Activated T-helper 17 cell treated with anti-CD3 and anti-CD28 coated beads, Interleukin-2, amount 50 U/mL, for 72 hours (primary cell): ENCODE measurements around the gene AKR7A3. TPM values are rescaled to one million over a fixed set of nuclear protein-coding genes. Genes with fewer than 3 reads are reported as not detected.
"Not testable (repeated sequence)": the region's sequence is repeated elsewhere in the genome, so short reads cannot be mapped to it uniquely, and the experiment has no call there.

Experiments used
- ATAC-seq: fragments of 150-1000 bp; cut with Tn5 transposase; replicated peaks from 2 replicates; pipeline ENCODE4 v1.10.0; 2021; ENCODE audit warnings: mild to moderate bottlenecking, moderate library complexity
- H3K27ac Mint-ChIP-seq: one replicate; pipeline ENCODE4 v1.8.0; 2022; ENCODE audit warnings: mixed read lengths
- H3K27me3 Mint-ChIP-seq: one replicate; pipeline ENCODE4 v1.8.0; 2022; ENCODE audit warnings: mixed read lengths
- H3K36me3 Mint-ChIP-seq: one replicate; pipeline ENCODE4 v1.8.0; 2022; ENCODE audit warnings: low read depth, mild to moderate bottlenecking, mixed read lengths
- H3K4me1 Mint-ChIP-seq: one replicate; pipeline ENCODE4 v1.8.0; 2022; ENCODE audit warnings: mixed read lengths
- H3K4me3 Mint-ChIP-seq: one replicate; pipeline ENCODE4 v1.8.0; 2022; ENCODE audit warnings: mild to moderate bottlenecking, mixed read lengths
- H3K9me3 Mint-ChIP-seq: one replicate; pipeline ENCODE4 v1.8.0; 2022; ENCODE audit warnings: mixed read lengths
- total RNA-seq, 2 donors: library from RNA; stranded (reverse); gene quantifications; one replicate each; pipeline ENCODE4 v1.2.3, GENCODE V29; 2022

AKR7A3 gene
- total RNA-seq, 2 donors from 2014 or later: 0.71 to 1.6 TPM

- Mint-ChIP-seq H3K4me1 (no peaks in the 10 kb centered on the region), H3K27me3 (peaks cover 10% of the 10 kb centered on the region), H3K4me3 (peak overlapping the region; percentile 68), H3K9me3 (no peaks in the 10 kb centered on the region), H3K27ac (no peak overlapping the region), H3K36me3 (no peaks in the 10 kb centered on the region)
- no peak for ATAC-seq
These were observed 959 bp downstream of the AKR7A3 start for GRCh38 chr1:19287436-19288185.

- H3K36me3 Mint-ChIP-seq, H3K27ac Mint-ChIP-seq, H3K4me3 Mint-ChIP-seq, ATAC-seq, H3K9me3 Mint-ChIP-seq, H3K4me1 Mint-ChIP-seq: not testable (repeated sequence)
- H3K27me3 Mint-ChIP-seq: peaks cover 10% of the 10 kb centered on the region
These were observed 2.8 kb downstream of the AKR7A3 start for GRCh38 chr1:19285807-19286206.

GRCh38 chr1:19285366-19285765 is 3.2 kb downstream of the AKR7A3 start:
- H3K4me1 Mint-ChIP-seq, H3K4me3 Mint-ChIP-seq, H3K36me3 Mint-ChIP-seq, ATAC-seq, H3K9me3 Mint-ChIP-seq: not testable (repeated sequence)
- peak overlapping the region; percentile 22 for H3K27ac Mint-ChIP-seq
- H3K27me3 Mint-ChIP-seq: peaks cover 10% of the 10 kb centered on the region

- ATAC-seq: no peak
- Mint-ChIP-seq H3K27me3 (peaks cover 10% of the 10 kb centered on the region), H3K27ac (peak overlapping the region; percentile 22), H3K4me1 (no peaks in the 10 kb centered on the region), H3K4me3 (no peak overlapping the region), H3K36me3 (no peaks in the 10 kb centered on the region), H3K9me3 (no peaks in the 10 kb centered on the region)
These were observed 3.7 kb downstream of the AKR7A3 start for GRCh38 chr1:19284881-19285280.

- H3K27ac Mint-ChIP-seq: no peak overlapping the region
These were observed 4.7 kb downstream of the AKR7A3 start for GRCh38 chr1:19283891-19284290.

GRCh38 chr1:19274636-19275035 is 13.9 kb downstream of the AKR7A3 start:
- peaks cover 3% of the 10 kb centered on the region for H3K9me3 Mint-ChIP-seq
- no peak overlapping the region for H3K4me3 Mint-ChIP-seq
- no peak overlapping the region for H3K27ac Mint-ChIP-seq
- H3K27me3 Mint-ChIP-seq: peaks cover 11% of the 10 kb centered on the region
- H3K36me3 Mint-ChIP-seq: peaks cover 6% of the 10 kb centered on the region
- ATAC-seq: no peak
- H3K4me1 Mint-ChIP-seq: no peaks in the 10 kb centered on the region

More at GRCh38 chr1:19283891-19284290, 4.7 kb downstream of the AKR7A3 start:
- no peak for ATAC-seq
- H3K4me3 Mint-ChIP-seq: no peak overlapping the region
- H3K9me3 Mint-ChIP-seq: no peaks in the 10 kb centered on the region
- no peaks in the 10 kb centered on the region for H3K4me1 Mint-ChIP-seq
- H3K36me3 Mint-ChIP-seq: no peaks in the 10 kb centered on the region
- H3K27me3 Mint-ChIP-seq: peaks cover 4% of the 10 kb centered on the region

- not testable (repeated sequence) for H3K9me3 Mint-ChIP-seq, H3K36me3 Mint-ChIP-seq, H3K4me3 Mint-ChIP-seq, H3K4me1 Mint-ChIP-seq, H3K27ac Mint-ChIP-seq
- H3K27me3 Mint-ChIP-seq: peaks cover 11% of the 10 kb centered on the region
- ATAC-seq: peak; percentile 21
These were observed 14.6 kb downstream of the AKR7A3 start for GRCh38 chr1:19273844-19274531.

- Mint-ChIP-seq H3K4me3 (no peak overlapping the region), H3K27me3 (peaks cover 11% of the 10 kb centered on the region), H3K27ac (no peak overlapping the region), H3K36me3 (peaks cover 6% of the 10 kb centered on the region), H3K4me1 (no peaks in the 10 kb centered on the region), H3K9me3 (peaks cover 3% of the 10 kb centered on the region)
- ATAC-seq: no peak
These were observed 15.3 kb downstream of the AKR7A3 start for GRCh38 chr1:19273106-19273843.

GRCh38 chr1:19272064-19272463 is 16.5 kb downstream of the AKR7A3 start:
- Mint-ChIP-seq H3K27me3 (peaks cover 11% of the 10 kb centered on the region), H3K4me1 (no peaks in the 10 kb centered on the region), H3K36me3 (peaks cover 6% of the 10 kb centered on the region), H3K27ac (no peak overlapping the region), H3K4me3 (no peak overlapping the region), H3K9me3 (peaks cover 3% of the 10 kb centered on the region)
- ATAC-seq: no peak

- H3K27me3 Mint-ChIP-seq: peaks cover 11% of the 10 kb centered on the region
- not testable (repeated sequence) for H3K27ac Mint-ChIP-seq, H3K36me3 Mint-ChIP-seq, ATAC-seq, H3K4me1 Mint-ChIP-seq, H3K4me3 Mint-ChIP-seq, H3K9me3 Mint-ChIP-seq
These were observed 18.2 kb downstream of the AKR7A3 start for GRCh38 chr1:19270343-19270730.

GRCh38 chr1:19269427-19270342 is 18.9 kb downstream of the AKR7A3 start:
- H3K9me3 Mint-ChIP-seq, H3K4me3 Mint-ChIP-seq, ATAC-seq, H3K36me3 Mint-ChIP-seq, H3K27ac Mint-ChIP-seq, H3K4me1 Mint-ChIP-seq: not testable (repeated sequence)
- H3K27me3 Mint-ChIP-seq: peaks cover 11% of the 10 kb centered on the region

- no peaks in the 10 kb centered on the region for H3K9me3 Mint-ChIP-seq
- no peak for ATAC-seq
- peaks cover 10% of the 10 kb centered on the region for H3K27me3 Mint-ChIP-seq
These were observed 20.1 kb downstream of the AKR7A3 start for GRCh38 chr1:19268445-19268844.

GRCh38 chr1:19262744-19263143 is 25.8 kb downstream of the AKR7A3 start:
- H3K4me3 Mint-ChIP-seq: no peak overlapping the region
- H3K36me3 Mint-ChIP-seq: peaks cover 37% of the 10 kb centered on the region
- no peak for ATAC-seq
- no peak overlapping the region for H3K27ac Mint-ChIP-seq
- H3K9me3 Mint-ChIP-seq: no peaks in the 10 kb centered on the region
- no peaks in the 10 kb centered on the region for H3K27me3 Mint-ChIP-seq
- H3K4me1 Mint-ChIP-seq: peaks cover under 1% of the 10 kb centered on the region

More at GRCh38 chr1:19268445-19268844, 20.1 kb downstream of the AKR7A3 start:
- H3K4me3 Mint-ChIP-seq: no peak overlapping the region
- no peak overlapping the region for H3K27ac Mint-ChIP-seq
- H3K4me1 Mint-ChIP-seq: no peaks in the 10 kb centered on the region
- peaks cover 6% of the 10 kb centered on the region for H3K36me3 Mint-ChIP-seq

GRCh38 chr1:19262047-19262446 is 26.5 kb downstream of the AKR7A3 start:
- H3K4me1 Mint-ChIP-seq: peaks cover 7% of the 10 kb centered on the region
- H3K9me3 Mint-ChIP-seq: no peaks in the 10 kb centered on the region
- H3K27me3 Mint-ChIP-seq: no peaks in the 10 kb centered on the region
- H3K4me3 Mint-ChIP-seq: no peak overlapping the region
- ATAC-seq: no peak
- H3K36me3 Mint-ChIP-seq: peaks cover 44% of the 10 kb centered on the region
- H3K27ac Mint-ChIP-seq: no peak overlapping the region
